Stomach (tissue), 4 donors: Measurements from ENCODE around the gene HSD17B2.

ENCODE experiments used
- POLR2A ChIP-seq, 4 donors: fragments of 450-650 bp; IDR thresholded peaks; one replicate each; pipeline ENCODE4 v1.6.1; 2016; ENCODE audit warnings: antibody characterized with exemption in 4 of 4, control low read depth in 2 of 4, mild to moderate bottlenecking in 1 of 4, moderate library complexity in 1 of 4
- POLR2AphosphoS5 ChIP-seq, 3 donors: sonication (generic); formaldehyde crosslinking; IDR thresholded peaks; one replicate each; pipeline ENCODE4 v1.6.1; 2016; ENCODE audit warnings: antibody characterized with exemption in 3 of 3

DNA sequence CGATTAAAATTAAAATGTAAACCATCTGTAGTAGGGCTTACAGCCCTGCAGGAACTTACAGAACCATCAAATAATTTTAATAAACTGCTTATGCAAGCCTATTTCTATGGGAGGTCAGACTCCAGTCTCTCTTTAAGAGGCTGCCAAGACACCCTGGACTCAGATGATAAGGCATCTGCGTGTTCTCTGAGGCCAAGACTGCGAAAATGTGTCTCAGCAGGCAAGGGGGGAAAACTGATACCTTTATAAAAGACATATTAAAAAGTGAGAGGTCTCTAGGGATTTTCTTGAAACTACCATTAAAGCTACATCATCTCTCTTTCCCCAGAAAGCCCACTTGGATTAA lies 102.7 kb downstream of the HSD17B2 start:
- TF ChIP-seq POLR2AphosphoS5 (IDR thresholded peaks at IDR 0.05), result no peak
- TF ChIP-seq POLR2A (IDR thresholded peaks at IDR 0.05), result no peak
